ENCODE data around the gene STAC3.

STAC3 gene

DNA sequence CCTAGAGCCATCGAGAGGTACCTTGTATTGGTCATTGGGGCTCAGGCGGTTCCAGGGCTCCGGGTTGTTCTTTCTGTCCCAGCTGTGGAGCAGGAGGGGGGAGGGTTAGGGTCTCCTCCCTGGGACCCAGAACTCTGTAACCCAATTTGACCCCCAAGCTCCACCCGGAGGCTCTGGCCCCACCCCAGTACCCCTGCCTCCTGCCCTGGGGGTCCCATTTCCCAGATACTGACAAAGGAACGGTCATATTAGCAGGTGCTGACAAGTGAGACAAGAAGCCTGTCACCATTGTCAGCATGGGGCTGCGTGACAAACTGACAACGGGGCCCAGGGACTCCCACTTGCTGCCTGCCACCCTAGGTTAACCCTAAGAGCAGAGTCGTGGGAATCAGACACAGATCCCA is 15.3 kb downstream of the STAC3 start:
- intact Hi-C loops (cut with micrococcal nuclease): no loop called here
- peaks cover 70% of the 10 kb centered on the region for H3K4me1 Mint-ChIP-seq (ENCODE audit: low read depth)
- peaks cover 35% of the 10 kb centered on the region for H3K36me3 Mint-ChIP-seq (ENCODE audit: low read depth)
- no peak overlapping the region for H3K4me3 Mint-ChIP-seq
- no peak overlapping the region for H3K27ac Mint-ChIP-seq
- H3K27me3 Mint-ChIP-seq: peaks cover 56% of the 10 kb centered on the region
- H3K9me3 Mint-ChIP-seq: no peaks in the 10 kb centered on the region

DNA sequence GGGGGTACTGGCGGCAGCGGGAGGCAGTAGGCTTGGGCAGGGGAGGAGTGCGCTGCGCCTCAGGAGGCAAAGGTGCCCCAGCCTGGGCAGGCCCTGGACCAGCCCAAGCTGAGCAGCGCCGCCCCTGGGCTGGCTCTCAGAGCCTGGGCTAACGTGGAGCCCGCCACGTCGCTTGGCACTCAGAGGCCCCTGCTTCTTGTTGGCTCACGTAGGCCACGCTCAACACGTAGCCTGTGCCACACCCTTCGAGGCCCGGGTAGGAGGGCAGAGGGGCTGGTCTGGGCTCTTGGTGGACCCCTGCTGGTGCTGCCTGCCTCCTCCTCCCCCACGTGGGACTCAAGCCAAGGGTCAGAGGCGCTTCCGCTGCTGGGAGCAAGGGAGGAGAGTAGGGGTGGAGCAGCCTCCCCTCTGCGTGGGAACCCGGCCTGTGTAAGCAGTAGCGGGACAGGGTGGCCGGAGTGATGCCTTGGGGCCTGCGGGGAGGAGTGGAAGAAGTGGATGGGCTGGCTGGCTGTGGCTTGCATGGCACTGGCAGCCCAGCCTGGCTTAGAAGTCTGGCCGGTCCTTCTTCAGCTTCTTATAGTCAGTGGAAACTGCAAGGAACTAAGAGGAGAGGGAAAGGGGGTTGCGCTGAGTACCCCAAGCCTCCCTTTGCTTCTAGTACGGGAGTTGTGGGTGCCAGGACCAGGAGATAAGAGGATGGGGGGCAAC is 15.8 kb downstream of the STAC3 start:
- peaks cover 36% of the 10 kb centered on the region for H3K36me3 Mint-ChIP-seq (ENCODE audit: low read depth)
- intact Hi-C loops (cut with micrococcal nuclease): no loop called here
- H3K4me1 Mint-ChIP-seq (ENCODE audit: low read depth): peaks cover 70% of the 10 kb centered on the region
- H3K4me3 Mint-ChIP-seq: no peak overlapping the region
- no peak overlapping the region for H3K27ac Mint-ChIP-seq
- H3K9me3 Mint-ChIP-seq: no peaks in the 10 kb centered on the region
- H3K27me3 Mint-ChIP-seq: peaks cover 50% of the 10 kb centered on the region

DNA sequence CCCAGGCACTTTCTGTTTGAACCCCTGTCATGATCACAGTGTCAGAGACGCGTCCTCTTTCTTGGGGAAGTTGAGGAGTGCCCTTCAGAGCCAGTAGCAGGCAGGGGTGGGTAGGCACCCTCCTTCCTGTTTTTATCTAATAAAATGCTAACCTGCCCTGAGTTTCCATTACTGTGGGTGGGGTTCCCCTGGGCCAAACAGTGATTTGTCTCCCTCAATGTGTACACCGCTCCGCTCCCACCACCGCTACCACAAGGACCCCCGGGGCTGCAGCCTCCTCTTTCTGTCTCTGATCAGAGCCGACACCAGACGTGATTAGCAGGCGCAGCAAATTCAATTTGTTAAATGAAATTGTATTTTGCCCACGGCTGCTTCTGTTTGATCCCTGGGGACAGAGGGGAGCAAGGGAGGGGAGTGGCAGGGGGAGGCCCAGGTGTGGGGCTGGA is 16.4 kb downstream of the STAC3 start:
- peaks cover 42% of the 10 kb centered on the region for H3K36me3 Mint-ChIP-seq (ENCODE audit: low read depth)
- peak overlapping the region; percentile 80 for H3K27ac Mint-ChIP-seq
- H3K4me3 Mint-ChIP-seq: peak overlapping the region; percentile 48
- peaks cover 70% of the 10 kb centered on the region for H3K4me1 Mint-ChIP-seq (ENCODE audit: low read depth)
- intact Hi-C loops (cut with micrococcal nuclease): no loop called here
- peaks cover 45% of the 10 kb centered on the region for H3K27me3 Mint-ChIP-seq
- H3K9me3 Mint-ChIP-seq: no peaks in the 10 kb centered on the region

DNA sequence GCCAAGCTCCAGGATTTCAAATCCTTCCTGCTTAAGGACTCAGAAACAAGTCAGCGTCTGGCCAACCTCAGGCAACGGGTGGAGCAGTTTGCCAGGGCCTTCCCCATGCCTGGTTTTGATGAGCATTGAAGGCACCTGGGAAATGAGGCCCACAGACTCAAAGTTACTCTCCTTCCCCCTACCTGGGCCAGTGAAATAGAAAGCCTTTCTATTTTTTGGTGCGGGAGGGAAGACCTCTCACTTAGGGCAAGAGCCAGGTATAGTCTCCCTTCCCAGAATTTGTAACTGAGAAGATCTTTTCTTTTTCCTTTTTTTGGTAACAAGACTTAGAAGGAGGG is 16.8 kb downstream of the STAC3 start:
- intact Hi-C loops (cut with micrococcal nuclease): no loop called here
- Mint-ChIP-seq H3K27ac (peak overlapping the region; percentile 80), H3K27me3 (peaks cover 41% of the 10 kb centered on the region), H3K36me3 (ENCODE audit: low read depth) (peaks cover 44% of the 10 kb centered on the region), H3K4me1 (ENCODE audit: low read depth) (peaks cover 69% of the 10 kb centered on the region), H3K4me3 (peak overlapping the region; percentile 48), H3K9me3 (no peaks in the 10 kb centered on the region)

DNA sequence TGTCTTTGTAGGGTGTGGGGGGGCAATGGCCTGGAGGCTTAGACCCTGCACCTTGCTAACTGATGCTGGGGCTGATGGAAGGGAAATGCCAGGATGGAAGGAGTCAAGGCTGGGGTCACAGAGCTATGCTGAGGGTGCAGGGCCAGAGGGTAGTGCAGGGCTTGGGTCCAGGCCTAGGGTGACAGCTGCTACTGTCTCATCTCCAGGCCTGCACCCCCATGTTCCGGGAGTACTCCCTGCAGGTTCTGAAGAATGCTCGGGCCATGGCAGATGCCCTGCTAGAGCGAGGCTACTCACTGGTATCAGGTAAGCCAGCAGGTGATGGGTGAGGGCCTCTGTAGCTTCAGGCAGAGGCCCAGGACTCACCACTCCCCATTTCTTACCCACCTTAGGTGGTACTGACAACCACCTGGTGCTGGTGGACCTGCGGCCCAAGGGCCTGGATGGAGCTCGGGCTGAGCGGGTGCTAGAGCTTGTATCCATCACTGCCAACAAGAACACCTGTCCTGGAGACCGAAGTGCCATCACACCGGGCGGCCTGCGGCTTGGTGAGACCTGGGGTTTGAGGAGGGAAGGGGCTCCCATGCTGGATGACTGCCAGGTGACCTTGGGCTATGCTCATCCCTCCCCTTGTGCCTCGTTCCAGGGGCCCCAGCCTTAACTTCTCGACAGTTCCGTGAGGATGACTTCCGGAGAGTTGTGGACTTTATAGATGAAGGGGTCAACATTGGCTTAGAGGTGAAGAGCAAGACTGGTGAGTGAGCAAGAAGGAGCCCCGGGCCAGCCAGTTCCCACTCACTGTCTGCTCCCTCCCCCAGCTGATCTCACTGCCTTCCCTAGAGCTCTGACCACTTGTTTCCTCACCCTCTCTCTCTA is 17.4 kb downstream of the STAC3 start:
- Mint-ChIP-seq H3K4me1 (ENCODE audit: low read depth) (peaks cover 71% of the 10 kb centered on the region), H3K27me3 (peaks cover 38% of the 10 kb centered on the region), H3K9me3 (no peaks in the 10 kb centered on the region), H3K27ac (peak overlapping the region; percentile 80), H3K4me3 (peak overlapping the region; percentile 48), H3K36me3 (ENCODE audit: low read depth) (peaks cover 44% of the 10 kb centered on the region)
- intact Hi-C loops (cut with micrococcal nuclease): no loop called here

DNA sequence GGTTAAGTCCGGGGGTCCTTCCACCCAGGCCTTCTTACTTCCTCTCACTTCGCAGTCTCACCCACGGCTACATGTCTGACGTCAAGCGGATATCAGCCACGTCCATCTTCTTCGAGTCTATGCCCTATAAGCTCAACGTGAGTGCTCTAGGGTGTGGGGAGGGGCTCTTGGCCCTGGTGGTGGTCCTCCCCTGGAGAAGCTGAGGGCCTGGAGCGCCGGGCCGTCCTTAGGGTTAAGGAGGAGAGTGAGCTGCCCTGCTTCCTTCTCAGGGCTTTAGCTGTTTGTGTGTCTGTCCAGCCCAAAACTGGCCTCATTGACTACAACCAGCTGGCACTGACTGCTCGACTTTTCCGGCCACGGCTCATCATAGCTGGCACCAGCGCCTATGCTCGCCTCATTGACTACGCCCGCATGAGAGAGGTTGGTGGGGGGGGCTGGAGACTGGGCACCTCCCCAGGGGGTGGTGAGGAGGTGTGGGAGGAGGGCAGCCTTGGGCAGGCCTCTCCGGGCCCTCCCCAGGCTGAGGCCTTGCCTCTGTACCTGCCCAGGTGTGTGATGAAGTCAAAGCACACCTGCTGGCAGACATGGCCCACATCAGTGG is 18.7 kb downstream of the STAC3 start:
- peaks cover 67% of the 10 kb centered on the region for H3K4me1 Mint-ChIP-seq (ENCODE audit: low read depth)

DNA sequence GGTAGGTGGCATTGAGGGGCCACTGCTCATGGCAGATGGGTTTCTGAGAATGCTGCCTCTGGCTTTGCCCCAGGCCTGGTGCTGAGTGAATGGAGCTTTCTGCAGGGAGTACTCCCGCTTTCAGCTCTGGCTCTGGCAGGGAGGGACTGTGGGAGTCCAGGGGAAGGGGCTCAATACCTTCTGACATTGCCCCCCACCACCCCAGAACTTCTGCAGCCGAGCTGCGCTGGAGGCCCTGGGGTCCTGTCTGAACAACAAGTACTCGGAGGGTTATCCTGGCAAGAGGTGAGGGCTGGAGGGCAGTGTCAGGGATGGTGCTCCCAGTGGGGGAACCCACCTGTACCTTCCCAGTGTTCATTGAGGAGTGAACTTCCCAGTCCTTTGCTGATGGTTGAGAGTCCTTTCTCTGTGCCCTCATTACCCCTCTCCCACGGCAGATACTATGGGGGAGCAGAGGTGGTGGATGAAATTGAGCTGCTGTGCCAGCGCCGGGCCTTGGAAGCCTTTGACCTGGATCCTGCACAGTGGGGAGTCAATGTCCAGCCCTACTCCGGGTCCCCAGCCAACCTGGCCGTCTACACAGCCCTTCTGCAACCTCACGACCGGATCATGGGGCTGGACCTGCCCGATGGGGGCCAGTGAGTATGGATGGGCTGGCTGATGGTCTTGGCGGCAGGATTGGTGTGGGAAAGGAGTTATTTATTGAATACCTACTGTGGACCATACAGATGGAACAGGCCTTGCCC is 19.5 kb downstream of the STAC3 start:
- Mint-ChIP-seq H3K4me1 (ENCODE audit: low read depth) (peaks cover 75% of the 10 kb centered on the region), H3K27ac (no peak overlapping the region), H3K9me3 (no peaks in the 10 kb centered on the region), H3K4me3 (no peak overlapping the region), H3K36me3 (ENCODE audit: low read depth) (peaks cover 44% of the 10 kb centered on the region), H3K27me3 (peaks cover 32% of the 10 kb centered on the region)
- intact Hi-C loops (cut with micrococcal nuclease): no loop called here

More for the DNA sequence above, 18.7 kb downstream of the STAC3 start:
- Mint-ChIP-seq H3K36me3 (ENCODE audit: low read depth) (peaks cover 44% of the 10 kb centered on the region), H3K4me3 (no peak overlapping the region), H3K27ac (no peak overlapping the region), H3K9me3 (no peaks in the 10 kb centered on the region), H3K27me3 (peaks cover 32% of the 10 kb centered on the region)
- intact Hi-C loops (cut with micrococcal nuclease): no loop called here

DNA sequence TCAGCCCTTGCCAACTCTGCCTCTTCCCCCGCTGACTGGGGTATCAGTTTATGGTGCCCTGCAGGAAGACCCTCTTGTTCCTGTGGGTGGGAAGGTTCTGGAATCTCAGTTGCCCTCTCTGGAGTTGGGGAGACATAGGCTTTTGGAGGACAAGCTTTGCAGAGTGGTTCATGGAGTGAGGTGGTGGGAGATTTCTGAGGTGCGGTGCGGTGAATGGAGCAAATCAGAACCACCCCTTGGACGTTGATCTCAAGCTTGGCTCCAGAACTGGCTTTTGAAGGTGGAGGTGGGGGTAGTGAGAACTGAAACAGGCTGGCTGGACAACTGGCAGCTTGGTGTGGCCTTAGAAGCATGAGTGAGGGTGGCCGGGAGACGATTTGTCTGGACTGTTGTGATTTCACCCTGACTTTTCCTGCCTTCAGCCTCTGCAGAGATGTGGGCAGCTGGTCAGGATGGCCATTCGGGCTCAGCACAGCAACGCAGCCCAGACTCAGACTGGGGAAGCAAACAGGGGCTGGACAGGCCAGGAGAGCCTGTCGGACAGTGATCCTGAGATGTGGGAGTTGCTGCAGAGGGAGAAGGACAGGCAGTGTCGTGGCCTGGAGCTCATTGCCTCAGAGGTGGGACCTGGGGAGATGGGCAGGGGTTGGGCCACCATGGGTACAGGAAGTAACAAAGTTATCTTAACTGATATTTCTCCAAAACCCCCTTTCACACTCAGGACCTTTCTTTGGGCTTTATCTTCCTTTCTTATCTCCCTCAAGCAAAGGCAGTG is 20.4 kb downstream of the STAC3 start:
- Mint-ChIP-seq H3K27me3 (peaks cover 32% of the 10 kb centered on the region), H3K27ac (peak overlapping the region; percentile 97), H3K4me1 (ENCODE audit: low read depth) (peaks cover 74% of the 10 kb centered on the region), H3K9me3 (no peaks in the 10 kb centered on the region), H3K36me3 (ENCODE audit: low read depth) (peaks cover 44% of the 10 kb centered on the region), H3K4me3 (peak overlapping the region; percentile 93)
- intact Hi-C loops (cut with micrococcal nuclease): no loop called here

DNA sequence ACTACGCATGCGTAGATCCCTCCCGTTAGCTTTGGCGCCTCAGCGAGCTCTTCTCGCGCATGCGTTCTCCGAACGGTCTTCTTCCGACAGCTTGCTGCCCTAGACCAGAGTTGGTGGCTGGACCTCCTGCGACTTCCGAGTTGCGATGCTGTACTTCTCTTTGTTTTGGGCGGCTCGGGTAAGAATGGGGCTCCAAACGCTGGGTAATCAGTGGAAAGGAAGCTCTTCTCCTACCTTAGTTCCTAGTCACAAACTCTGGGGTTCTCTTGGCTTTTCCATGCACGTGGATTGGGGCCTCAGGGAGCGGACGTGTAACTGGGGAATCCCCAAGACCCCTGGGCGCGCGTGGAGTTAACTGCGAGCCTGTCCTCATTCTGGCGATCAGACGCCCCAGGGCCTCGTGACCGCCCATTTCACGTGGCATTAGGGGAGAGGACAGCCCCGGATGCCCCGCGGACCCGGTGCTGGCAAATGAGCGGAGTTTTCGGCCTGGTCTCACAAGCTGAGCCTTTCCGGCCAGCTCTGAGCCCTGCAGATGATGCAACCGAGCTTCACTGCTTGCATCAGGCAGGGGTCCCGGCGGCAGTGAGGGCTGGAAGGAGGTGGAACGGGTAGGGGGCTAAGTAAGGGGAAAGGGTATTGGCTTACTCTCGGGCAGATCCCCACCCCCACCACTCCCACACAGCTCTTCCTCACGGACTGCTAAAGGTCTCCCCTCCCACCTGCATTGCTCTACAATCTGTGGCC is 21.2 kb downstream of the STAC3 start, which contains the start of gene SHMT2:
TSS of gene SHMT2 (plus strand) at position 78 of the 747 bp plus-strand sequence. CDS start at position 146, 68 bp downstream.
- H3K9me3 Mint-ChIP-seq: no peaks in the 10 kb centered on the region
- H3K36me3 Mint-ChIP-seq (ENCODE audit: low read depth): peaks cover 44% of the 10 kb centered on the region
- peak within 1 kb of the TSS; percentile 97 for H3K27ac Mint-ChIP-seq
- peak within 1 kb of the TSS; percentile 93 for H3K4me3 Mint-ChIP-seq
- peaks cover 80% of the 10 kb centered on the region for H3K4me1 Mint-ChIP-seq (ENCODE audit: low read depth)
- intact Hi-C loops (cut with micrococcal nuclease): loop anchor here (1.0 kb wide), 1 partner anchor 9 kb away; no protein-coding TSS in a partner anchor
- H3K27me3 Mint-ChIP-seq: peaks cover 33% of the 10 kb centered on the region

DNA sequence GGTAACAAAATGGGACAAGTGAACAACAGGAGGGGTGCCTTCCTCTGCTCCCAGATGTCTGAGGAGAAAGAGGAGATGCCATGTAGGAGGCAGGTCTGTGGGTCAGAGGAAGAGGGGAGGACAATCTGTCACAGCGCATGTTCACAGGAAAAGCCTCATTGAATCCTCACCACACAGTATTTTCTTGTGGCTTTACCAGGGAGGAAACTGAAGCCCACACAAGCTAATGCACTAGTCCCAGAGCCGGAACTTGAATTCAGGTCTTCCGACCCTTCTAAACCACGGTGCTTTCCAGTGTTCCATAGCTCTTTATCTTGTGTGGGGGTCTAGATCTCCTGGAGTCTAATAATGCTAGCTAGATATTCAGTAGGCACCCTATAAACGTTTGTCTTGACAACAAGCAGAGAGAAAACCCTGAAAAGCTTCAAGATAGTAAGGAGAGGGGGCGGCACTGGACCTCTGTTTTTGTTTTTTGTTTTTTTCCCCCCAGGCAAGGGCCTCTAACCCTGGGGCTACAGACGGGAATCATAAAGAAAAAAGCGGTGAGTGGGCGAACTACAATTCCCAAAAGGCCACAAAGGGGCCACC is 21.8 kb downstream of the STAC3 start:
- H3K4me1 Mint-ChIP-seq (ENCODE audit: low read depth): peaks cover 73% of the 10 kb centered on the region
- no peaks in the 10 kb centered on the region for H3K9me3 Mint-ChIP-seq
- H3K27me3 Mint-ChIP-seq: peaks cover 40% of the 10 kb centered on the region
- intact Hi-C loops (cut with micrococcal nuclease): loop anchor here (1.0 kb wide), 1 partner anchor 10 kb away; no protein-coding TSS in a partner anchor
- H3K4me3 Mint-ChIP-seq: peak overlapping the region; percentile 93
- H3K27ac Mint-ChIP-seq: peak overlapping the region; percentile 97
- peaks cover 41% of the 10 kb centered on the region for H3K36me3 Mint-ChIP-seq (ENCODE audit: low read depth)

DNA sequence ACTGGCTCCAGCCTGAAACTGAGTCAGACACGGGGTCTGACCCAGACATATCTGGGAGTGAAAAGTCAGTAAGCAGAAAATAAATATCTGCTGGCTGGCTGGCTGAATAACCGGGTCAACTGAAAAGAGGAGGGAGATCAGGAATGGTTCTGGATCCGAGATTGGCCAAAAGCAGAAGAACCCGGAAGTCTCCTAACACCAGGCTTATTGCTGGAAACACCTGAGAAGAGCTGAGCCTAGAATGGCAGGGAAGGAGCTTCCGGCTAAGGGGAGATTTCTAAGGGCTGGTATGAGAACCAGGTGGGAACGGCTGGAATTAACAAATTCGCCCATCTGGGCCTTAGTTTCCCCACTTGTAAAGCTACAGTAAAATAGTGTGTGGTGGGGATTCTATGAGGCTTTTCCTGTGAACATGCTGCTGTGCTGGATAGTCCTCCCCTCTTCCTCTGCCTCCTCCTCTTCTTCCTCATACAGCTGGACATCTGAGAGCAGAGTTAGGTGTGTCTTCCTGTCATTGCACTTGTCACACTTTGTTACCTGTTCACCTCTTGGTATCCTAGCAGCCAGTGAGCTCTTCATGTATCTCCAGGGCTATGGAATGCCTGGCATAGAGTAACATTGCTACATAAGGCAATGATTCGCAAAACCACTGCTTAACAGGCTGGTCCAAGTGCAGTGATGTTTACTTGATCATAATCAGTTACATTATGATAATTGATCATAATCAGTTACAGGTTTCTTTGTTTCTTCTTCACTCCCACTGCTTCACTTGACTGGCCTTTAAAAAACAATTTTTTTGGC is 23.5 kb downstream of the STAC3 start:
- H3K27me3 Mint-ChIP-seq: peaks cover 56% of the 10 kb centered on the region
- H3K9me3 Mint-ChIP-seq: no peaks in the 10 kb centered on the region
- intact Hi-C loops (cut with micrococcal nuclease): no loop called here
- no peak overlapping the region for H3K4me3 Mint-ChIP-seq
- no peak overlapping the region for H3K27ac Mint-ChIP-seq
- H3K36me3 Mint-ChIP-seq (ENCODE audit: low read depth): peaks cover 25% of the 10 kb centered on the region
- H3K4me1 Mint-ChIP-seq (ENCODE audit: low read depth): peaks cover 68% of the 10 kb centered on the region

All from dendritic cell treated with granulocyte-macrophage colony-stimulating factor and Interleukin-4, amounts not matched to agents 40 ng/mL and 50 ng/mL, for 4 days (primary cell).